HG03175 (cell line): ENCODE results near the gene DIRAS1.
"Not testable (repeated sequence)": the region's sequence is repeated elsewhere in the genome, so short reads cannot be mapped to it uniquely, and the experiment has no call there.

ENCODE experiments used
- ATAC-seq: cut with Tn5 transposase; IDR thresholded peaks from one replicate; pipeline ENCODE4 v1.9.1; 2021; ENCODE audit warnings: mild to moderate bottlenecking, moderate library complexity; ENCODE audit not compliant: unreplicated experiment

Gene DIRAS1

GRCh38 chr19:2714102-2714501 is 7.1 kb downstream of the DIRAS1 start:
- not testable (repeated sequence) for ATAC-seq

DNA sequence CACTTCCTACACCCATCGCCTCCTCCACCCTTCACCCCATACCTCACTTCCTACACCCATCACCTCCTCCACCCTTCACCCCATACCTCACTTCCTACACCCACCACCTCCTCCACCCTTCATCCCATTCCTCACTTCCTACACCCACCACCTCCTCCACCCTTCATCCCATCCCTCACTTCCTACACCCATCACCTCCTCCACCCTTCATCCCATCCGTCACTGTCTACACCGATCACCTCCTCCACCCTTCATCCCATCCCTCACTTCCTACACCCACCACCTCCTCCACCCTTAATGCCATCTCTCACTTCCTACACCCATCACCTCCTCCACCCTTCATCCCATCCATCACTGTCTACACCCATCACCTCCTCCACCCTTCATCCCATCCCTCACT is 8.0 kb downstream of the DIRAS1 start:
- ATAC-seq = not testable (repeated sequence)

DNA sequence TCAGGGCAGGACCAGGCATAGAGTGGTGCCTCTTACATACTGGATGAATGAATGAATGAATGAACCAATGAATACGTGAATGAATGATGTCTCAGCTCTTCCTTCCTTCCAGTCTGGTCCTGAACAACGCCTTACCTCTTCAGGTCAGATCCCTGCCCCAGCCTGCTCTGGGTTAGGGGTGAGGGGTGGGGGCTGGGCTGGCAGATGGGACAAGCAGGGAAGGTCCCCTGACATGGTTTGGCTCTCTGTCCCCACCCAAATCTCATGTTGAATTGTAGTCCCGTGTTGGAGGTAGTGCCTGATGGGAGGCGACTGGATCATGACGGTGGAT is 9.3 kb downstream of the DIRAS1 start:
- ATAC-seq = no peak

- no peak for ATAC-seq
Measured at GRCh38 chr19:2711172-2711874, 9.8 kb downstream of the DIRAS1 start.

DNA sequence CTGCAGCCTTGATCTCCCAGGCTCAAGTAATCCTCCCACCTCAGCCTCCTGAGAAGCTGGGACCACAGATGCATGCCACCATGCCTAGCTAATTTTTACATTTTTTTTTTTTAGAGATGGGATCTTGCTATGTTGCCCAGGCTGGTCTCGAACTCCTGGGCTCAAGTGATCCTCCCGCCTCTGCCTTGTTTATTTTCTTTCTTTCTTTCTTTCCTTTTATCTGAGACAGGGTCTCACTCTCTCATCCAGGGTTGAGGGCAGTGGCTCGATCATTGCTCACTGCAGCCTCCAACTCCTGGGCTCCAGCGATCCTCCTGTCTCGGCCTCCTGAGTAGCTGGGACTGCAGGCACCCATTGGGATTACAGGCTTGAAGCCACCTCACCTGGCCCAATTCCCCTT is 14.9 kb downstream of the DIRAS1 start:
- no peak for ATAC-seq

DNA sequence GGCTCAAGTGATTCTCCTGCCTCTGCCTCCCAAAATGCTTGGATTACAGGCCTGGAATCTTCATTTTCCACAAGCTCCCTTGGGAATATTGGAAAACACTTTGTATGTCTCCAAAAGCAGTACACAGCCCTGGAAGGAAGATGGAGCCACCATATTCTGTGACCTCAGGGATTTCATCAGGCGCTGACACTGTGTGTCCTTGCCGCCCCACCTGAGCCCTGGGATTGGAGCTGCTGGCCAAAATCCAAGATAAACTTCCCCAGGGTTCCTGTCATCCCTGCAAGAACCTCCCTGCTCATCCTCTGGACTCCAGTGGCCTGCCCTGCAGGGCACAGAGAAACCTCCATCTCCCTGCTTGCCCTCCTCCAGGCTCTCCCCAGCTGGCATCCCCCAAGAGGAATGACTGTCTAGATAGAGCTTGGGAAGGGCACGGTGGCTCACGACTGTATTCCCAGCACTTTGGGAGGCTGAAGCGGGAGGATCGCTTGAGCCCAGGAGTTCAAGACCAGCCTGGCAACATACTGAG is 17.4 kb downstream of the DIRAS1 start:
- no peak for ATAC-seq

GRCh38 chr19:2703077-2703437 is 18.1 kb downstream of the DIRAS1 start:
- ATAC-seq = no peak

DNA sequence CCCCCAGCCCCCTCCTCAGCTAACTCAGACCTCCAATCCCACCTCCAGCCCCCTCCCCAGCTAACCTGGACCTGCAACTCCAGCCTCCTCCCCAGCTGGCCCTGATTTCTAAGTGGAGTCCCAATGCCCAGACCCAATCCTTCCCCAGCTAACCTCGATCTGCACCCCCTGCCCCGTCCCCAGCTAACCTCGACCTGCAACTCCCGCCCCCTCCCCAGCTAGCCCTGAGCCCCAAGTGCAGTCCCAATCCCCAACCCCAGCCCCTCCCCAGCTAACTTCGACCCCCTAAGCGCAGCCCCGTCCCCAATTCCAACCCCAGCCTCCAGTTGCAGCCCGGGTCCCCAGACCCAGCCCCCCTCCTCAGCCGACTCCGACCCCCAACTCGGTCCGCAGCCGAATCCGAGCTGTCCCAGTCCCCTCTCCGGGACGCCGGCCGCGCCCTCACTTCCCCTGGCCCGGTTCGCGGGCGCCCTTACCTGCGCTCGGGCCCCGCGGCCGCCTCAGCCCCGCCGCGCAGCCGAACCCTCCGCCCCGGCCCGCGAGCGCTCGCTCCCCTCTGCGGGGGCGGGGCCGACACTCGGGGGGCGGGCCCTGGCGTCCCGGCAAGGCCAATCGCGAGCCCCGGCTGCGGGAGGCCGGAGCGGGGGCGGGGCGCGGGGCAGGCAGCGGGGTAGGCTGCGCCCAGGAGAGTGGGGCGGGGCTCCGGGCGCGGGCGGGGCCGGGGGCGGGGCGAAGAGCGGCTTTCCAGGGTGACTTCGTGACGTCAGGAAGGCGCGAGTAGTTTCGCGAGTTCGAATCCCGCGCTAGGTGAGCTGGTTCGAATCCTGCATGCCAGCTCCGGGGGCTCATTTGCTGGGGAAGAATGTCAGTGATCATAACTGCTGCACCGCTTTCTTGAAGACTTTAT is 18.7 kb downstream of the DIRAS1 start, which contains the start of gene GNG7:
GNG7 (minus strand) TSS at position 525 of the 907 bp plus-strand sequence. CDS start 182,006 bp downstream, outside the sequence.
- peak; percentile 83 for ATAC-seq

DNA sequence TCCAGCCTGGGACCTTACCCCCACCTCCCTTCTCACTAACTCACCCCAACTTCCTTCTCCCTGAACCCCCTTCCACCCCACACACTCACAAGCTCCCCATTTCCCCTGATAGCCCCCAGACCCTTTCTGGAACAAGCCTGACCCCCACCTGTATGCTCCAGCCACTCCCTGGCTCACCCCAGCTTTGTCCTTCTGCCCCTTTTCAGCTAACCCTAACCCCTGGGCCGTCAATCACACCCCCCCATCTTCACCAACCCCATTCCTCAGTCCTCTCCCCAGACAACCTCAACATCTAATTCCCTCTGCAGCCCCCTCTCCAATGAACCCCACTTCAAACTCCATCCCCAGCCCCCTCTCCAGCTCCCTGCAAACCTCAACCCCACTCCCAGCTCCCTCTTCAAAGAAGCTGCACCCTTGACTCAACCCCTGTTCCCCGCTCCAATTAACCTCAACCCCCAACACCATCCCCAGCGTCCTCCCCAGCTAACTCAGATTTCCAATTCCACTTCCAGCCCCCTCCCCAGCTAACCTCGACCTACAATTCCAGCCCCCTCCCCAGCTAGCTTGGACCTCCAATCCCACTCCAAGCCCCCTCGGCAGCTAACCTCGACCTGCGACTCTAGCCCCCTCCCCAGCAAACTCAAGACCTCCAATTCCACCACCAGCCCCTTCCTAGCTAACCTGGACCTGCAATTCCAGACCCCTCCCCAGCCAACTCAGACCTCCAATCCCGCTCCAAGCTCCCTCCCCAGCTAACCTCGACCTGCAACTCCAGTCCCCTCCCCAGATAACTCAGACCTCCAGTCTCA is 19.6 kb downstream of the DIRAS1 start:
- no peak for ATAC-seq

DNA sequence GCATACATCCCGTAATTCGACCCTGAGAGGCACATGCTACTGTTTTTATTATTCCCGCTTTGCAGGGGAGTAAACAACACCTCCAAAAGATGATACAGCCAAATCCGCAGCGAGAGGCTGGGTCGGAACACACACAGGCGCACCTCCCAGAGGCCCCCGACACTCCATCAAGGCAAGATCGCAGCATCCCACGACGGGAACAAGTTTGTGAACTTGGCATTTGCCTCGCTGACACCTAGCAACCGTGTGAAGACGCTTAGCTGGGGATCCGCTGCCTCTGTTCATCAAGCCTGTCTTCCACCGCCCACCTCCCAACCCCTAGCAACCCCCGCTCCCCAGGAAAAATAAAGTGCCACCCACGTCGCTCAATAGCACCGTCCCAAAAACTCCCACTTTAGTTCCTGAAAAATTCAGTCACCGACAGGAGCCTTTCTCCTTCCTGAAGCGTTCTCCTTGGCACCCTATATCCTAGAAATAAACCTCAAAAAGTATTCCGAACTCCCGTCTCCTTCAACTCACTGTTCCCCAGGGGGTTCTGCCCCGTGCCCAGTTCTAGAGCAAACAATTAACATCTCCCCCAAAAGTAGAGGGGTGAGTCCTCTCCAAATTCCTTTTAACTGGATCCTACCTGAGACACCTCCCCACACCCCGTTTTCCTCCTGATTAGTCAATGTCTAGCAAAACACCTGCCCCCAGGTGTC is 20.4 kb downstream of the DIRAS1 start:
- ATAC-seq = no peak

DNA sequence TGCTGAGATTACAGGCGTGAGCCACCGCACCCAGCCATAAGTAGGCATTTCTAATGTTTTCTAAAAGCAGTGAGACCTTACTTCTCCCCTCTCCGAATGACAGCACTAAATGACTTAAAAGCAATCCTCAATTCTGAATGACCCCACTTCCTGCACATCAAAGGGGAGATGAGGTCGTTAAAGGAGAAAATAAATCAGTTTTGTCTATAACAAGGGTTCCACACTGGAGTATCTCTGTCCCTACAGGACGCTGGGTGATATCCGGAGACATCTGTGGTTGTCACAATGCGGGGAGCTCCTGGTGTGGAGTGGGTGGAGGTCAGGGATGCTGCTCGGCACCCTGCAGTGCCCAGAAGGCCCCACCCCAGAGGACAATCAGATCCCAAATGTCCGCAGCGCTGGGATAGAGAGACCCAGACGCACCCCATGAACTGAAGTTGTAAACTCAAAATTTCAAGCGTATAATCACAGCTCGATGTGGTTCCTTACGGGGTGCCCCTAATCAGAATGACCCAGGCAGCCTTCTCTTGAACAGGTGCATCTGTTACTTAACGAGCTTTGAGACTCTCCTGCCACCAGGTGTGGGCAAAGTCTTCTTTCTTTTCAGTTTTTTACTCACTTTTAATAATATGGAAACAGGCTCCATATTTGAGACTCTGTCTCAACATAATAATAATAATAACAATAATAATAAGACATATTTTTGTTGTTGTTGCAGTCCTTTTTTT is 21.6 kb downstream of the DIRAS1 start:
- no peak for ATAC-seq

DNA sequence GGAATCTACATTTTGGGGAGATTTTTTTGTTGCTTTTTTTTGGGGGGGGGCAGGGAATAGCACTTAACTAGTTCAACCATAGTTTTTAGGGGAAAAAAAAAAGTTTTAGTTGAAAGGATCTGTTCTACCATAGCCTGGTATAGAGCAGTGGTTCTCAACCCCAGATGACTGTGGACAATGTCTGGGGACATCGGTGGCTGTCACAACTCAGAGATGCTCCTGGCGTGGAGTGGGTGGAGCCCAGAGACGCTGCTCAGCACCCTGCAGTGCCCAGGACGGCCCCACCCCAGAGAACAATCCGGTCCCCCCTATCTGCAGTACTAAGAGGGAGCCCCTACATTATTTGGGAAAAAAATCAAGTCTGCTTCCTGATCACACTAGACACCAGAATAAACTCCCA is 27.0 kb downstream of the DIRAS1 start:
- no peak for ATAC-seq

- ATAC-seq = no peak
Measured at GRCh38 chr19:2693492-2694160, 27.5 kb downstream of the DIRAS1 start.

GRCh38 chr19:2691951-2692350 is 29.2 kb downstream of the DIRAS1 start:
- no peak for ATAC-seq

DNA sequence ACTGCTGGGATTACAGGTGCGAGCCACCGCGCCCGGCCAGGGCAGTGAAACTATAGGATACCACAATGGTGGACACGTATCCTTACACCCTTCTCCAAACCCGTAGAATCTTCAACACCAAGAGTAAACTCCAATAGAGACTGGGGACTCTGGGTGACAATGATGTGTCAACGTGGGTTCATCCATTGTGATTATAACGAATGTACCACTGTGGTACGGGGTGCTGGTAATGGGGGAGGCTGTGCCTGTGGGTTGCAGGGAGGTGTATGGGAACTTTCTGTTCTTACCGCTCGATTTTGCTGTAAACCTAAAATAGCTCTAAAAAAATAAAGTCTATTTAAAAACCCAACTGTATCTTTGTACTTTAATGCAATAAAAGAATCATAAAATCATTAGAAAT is 30.3 kb downstream of the DIRAS1 start:
- no peak for ATAC-seq

DNA sequence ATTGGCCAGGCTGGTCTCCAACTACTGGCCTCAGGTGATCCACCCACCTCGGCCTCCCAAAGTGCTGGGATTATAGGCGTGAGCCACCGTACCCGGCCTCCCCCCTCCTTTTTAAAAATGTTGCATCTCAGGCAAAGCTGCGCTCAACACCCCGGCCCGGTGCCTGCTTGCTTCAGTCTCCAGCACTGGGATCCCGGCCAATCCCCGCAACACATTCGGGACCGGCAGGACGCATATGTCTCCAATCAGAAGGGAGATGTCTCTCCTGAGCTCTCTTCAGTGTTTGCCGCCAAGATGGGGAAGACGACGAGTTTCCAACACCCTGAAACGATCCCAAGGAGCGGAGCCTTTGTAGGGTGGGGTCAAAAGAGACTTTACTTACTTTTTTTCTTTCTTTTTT is 34.8 kb downstream of the DIRAS1 start:
- ATAC-seq = no peak

GRCh38 chr19:2685204-2685704 is 35.9 kb downstream of the DIRAS1 start:
- ATAC-seq = no peak

DNA sequence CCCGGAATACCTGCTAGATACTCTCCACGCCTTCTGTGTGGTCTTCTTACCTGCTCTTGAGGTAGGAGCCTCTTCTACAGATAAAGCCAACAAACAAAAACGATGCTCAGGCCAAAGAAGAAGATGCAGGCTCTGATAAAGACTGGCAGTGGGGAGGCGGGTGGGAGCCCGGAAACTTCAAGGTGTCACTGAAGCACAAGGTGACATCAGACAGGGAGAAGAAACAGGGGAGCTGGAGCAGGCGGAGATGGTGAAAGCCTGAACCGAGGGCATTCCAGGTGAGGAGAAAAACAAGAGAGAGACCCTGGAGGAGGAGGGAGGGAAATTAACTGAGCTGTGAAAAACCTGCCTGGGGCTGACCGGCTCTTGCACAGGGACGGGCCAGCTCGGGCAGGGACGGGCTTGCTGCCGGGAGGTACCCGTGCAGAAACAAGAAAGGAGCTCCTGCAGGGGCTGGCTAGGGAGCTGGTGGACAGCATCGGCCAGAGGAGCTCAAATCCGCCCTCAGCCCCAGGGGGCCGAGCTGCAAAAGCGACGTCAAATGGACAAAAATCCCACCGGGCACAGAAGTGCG is 37.7 kb downstream of the DIRAS1 start:
- ATAC-seq = no peak

- no peak for ATAC-seq
Measured at GRCh38 chr19:2680808-2681207, 40.4 kb downstream of the DIRAS1 start.
